H1 (cell line): ENCODE data around the gene AHRR. TPM values are rescaled to one million over a fixed set of nuclear protein-coding genes. Genes with fewer than 3 reads are reported as not detected.

Experiments
- CTCF ChIA-PET: fragments of 300-600 bp; sonication (Branson Sonifier 250); formaldehyde crosslinking; loops from one replicate; lab custom pipeline; 2021; ENCODE audit not compliant: partially characterized antibody; lab: Charles Lee
- POLR2A ChIA-PET: fragments of 300-600 bp; sonication (Branson Sonifier 250); formaldehyde crosslinking; loops from one replicate; lab custom pipeline; 2021; ENCODE audit warnings: inconsistent platforms; ENCODE audit not compliant: partially characterized antibody; lab: Charles Lee
- DNase-seq, 2 experiments: peaks; one replicate each; pipeline versions ENCODE4 v3.0.0 to v3.0.0-alpha.2; 2010 to 2022; ENCODE audit warnings: low spot score in 2 of 2, low read depth in 1 of 2, mixed read lengths in 1 of 2
- FAIRE-seq: peaks from 2 replicates; lab custom pipeline; 2011; peaks lifted over from hg19 to GRCh38; lab: Jason Lieb, UNC
- H2AFZ ChIP-seq: 2 replicates; pipeline ENCODE4 v1.8.1; 2012; ENCODE audit warnings: low read length, inconsistent platforms
- H2AK5ac ChIP-seq: 2 replicates; pipeline ENCODE4 v1.6.1; 2013; ENCODE audit warnings: low read depth, low read length
- H2BK120ac ChIP-seq: replicated peaks from 2 replicates; pipeline ENCODE3; 2013; ENCODE audit warnings: low read depth, low read length, inconsistent platforms
- H2BK12ac ChIP-seq: 2 replicates; pipeline ENCODE4 v1.6.1; 2013; ENCODE audit warnings: low read depth, low read length
- H2BK15ac ChIP-seq: 2 replicates; pipeline ENCODE4 v1.6.1; 2013; ENCODE audit warnings: low read length
- H2BK20ac ChIP-seq: 2 replicates; pipeline ENCODE4 v1.6.1; 2013; ENCODE audit warnings: low read length
- H2BK5ac ChIP-seq: 2 replicates; pipeline ENCODE4 v1.6.1; 2013; ENCODE audit warnings: low read depth, low read length
- H3K14ac ChIP-seq: 2 replicates; pipeline ENCODE4 v1.6.1; 2013; ENCODE audit warnings: inconsistent platforms; ENCODE audit not compliant: insufficient read length
- H3K18ac ChIP-seq: 2 replicates; pipeline ENCODE4 v1.6.1; 2013; ENCODE audit warnings: low read length; ENCODE audit errors: extremely low read depth
- H3K23ac ChIP-seq: 2 replicates; pipeline ENCODE4 v1.6.1; 2013; ENCODE audit warnings: inconsistent platforms; ENCODE audit not compliant: insufficient read length
- H3K23me2 ChIP-seq: 2 replicates; pipeline ENCODE4 v1.6.1; 2013; ENCODE audit warnings: low read depth, low read length
- H3K27ac ChIP-seq: 2 replicates; pipeline ENCODE4 v1.6.1; 2011; ENCODE audit warnings: low read depth, low read length, inconsistent platforms
- H3K27me3 ChIP-seq, 4 experiments: replicated peaks in 1 of 4; 1 replicate in 1 of 4; 2 replicates in 3 of 4; pipeline versions ENCODE4 v1.6.1 to v1.8.1; 2011 to 2013; ENCODE audit warnings: low read length in 3 of 4, mild to moderate bottlenecking in 3 of 4, inconsistent platforms in 2 of 4, mixed read lengths in 2 of 4, moderate library complexity in 1 of 4; ENCODE audit not compliant: control insufficient read depth in 3 of 4, insufficient read depth in 3 of 4; ENCODE audit errors: extremely low read depth in 1 of 4
- H3K36me3 ChIP-seq, 4 experiments: 2 replicates each; pipeline versions ENCODE4 v1.6.1 to v1.8.1; 2011 to 2013; ENCODE audit warnings: mild to moderate bottlenecking in 4 of 4, low read length in 3 of 4, moderate library complexity in 2 of 4, control low read depth in 1 of 4, inconsistent platforms in 1 of 4; ENCODE audit not compliant: insufficient read depth in 4 of 4, control insufficient read depth in 2 of 4
- H3K4ac ChIP-seq: replicated peaks from 2 replicates; pipeline ENCODE3; 2013; ENCODE audit warnings: low read length, low read depth, mixed read lengths, inconsistent platforms; ENCODE audit not compliant: insufficient read length
- H3K4me1 ChIP-seq, 4 experiments: replicated peaks in 1 of 4; 1 replicate in 1 of 4; 2 replicates in 3 of 4; pipeline versions ENCODE4 v1.6.1 to v1.8.1; 2011 to 2013; ENCODE audit warnings: low read length in 3 of 4, inconsistent platforms in 2 of 4, mixed read lengths in 1 of 4; ENCODE audit not compliant: insufficient read depth in 4 of 4, control insufficient read depth in 3 of 4
- H3K4me2 ChIP-seq, 2 experiments: 2 replicates each; pipeline versions ENCODE4 v1.6.1 to v1.8.1; 2011 to 2013; ENCODE audit warnings: low read depth in 2 of 2, low read length in 2 of 2, control low read depth in 1 of 2, inconsistent platforms in 1 of 2, mild to moderate bottlenecking in 1 of 2; ENCODE audit not compliant: insufficient read depth in 1 of 2
- H3K4me3 ChIP-seq, 4 experiments: fragments of 200-600, 300-600 bp in 1 of 4; sonication (generic), shearing (Covaris generic), sonication (Bioruptor Twin) in 1 of 4; 2 replicates each; pipeline versions ENCODE4 v1.5.1 to v1.8.1; 2011 to 2016; ENCODE audit warnings: low read length in 4 of 4, low read depth in 3 of 4, control low read depth in 2 of 4, inconsistent platforms in 2 of 4, mild to moderate bottlenecking in 2 of 4, mixed read lengths in 1 of 4, moderate library complexity in 1 of 4; ENCODE audit not compliant: insufficient read depth in 2 of 4; ENCODE audit errors: extremely low read depth in 1 of 4
- H3K56ac ChIP-seq: replicated peaks from 2 replicates; pipeline ENCODE3; 2013; ENCODE audit warnings: low read depth, mild to moderate bottlenecking, mixed read lengths, low read length, inconsistent platforms; ENCODE audit not compliant: insufficient read length
- H3K79me1 ChIP-seq: 2 replicates; pipeline ENCODE4 v1.6.1; 2013; ENCODE audit warnings: low read depth, low read length, control low read depth
- H3K79me2 ChIP-seq, 2 experiments: 2 replicates each; pipeline versions ENCODE4 v1.6.1 to v1.8.1; 2012 to 2013; ENCODE audit warnings: low read length in 2 of 2, mild to moderate bottlenecking in 2 of 2, inconsistent platforms in 1 of 2; ENCODE audit not compliant: insufficient read depth in 2 of 2, control insufficient read depth in 1 of 2
- H3K9ac ChIP-seq, 4 experiments: replicated peaks in 1 of 4; 1 replicate in 1 of 4; 2 replicates in 3 of 4; pipeline versions ENCODE4 v1.6.1 to v1.8.1; 2011 to 2013; ENCODE audit warnings: low read depth in 3 of 4, low read length in 3 of 4, control low read depth in 2 of 4, mild to moderate bottlenecking in 2 of 4, moderate library complexity in 2 of 4, inconsistent platforms in 1 of 4; ENCODE audit errors: extremely low read depth in 1 of 4
- H3K9me3 ChIP-seq, 2 experiments: 2 replicates each; pipeline versions ENCODE4 v1.6.1 to v1.8.1; 2012 to 2013; ENCODE audit warnings: mild to moderate bottlenecking in 2 of 2, moderate library complexity in 2 of 2, control low read depth in 1 of 2, inconsistent platforms in 1 of 2, low read depth in 1 of 2, low read length in 1 of 2, mixed read lengths in 1 of 2; ENCODE audit not compliant: insufficient read depth in 2 of 2
- H4K20me1 ChIP-seq, 2 experiments: replicated peaks in 1 of 2; 2 replicates each; pipeline versions ENCODE3 to v1.8.1; 2011 to 2013; ENCODE audit warnings: inconsistent platforms in 2 of 2, low read length in 2 of 2, mild to moderate bottlenecking in 1 of 2; ENCODE audit not compliant: insufficient read depth in 2 of 2, control insufficient read depth in 1 of 2
- H4K5ac ChIP-seq: 2 replicates; pipeline ENCODE4 v1.6.1; 2013; ENCODE audit warnings: low read length, low read depth, mixed read lengths, inconsistent platforms; ENCODE audit not compliant: insufficient read length
- H4K8ac ChIP-seq: 2 replicates; pipeline ENCODE4 v1.8.0; 2013; ENCODE audit warnings: mild to moderate bottlenecking, moderate library complexity, low read length, inconsistent platforms; ENCODE audit not compliant: insufficient read depth; ENCODE audit errors: extremely low read depth
- H4K91ac ChIP-seq: replicated peaks from 2 replicates; pipeline ENCODE3; 2013; ENCODE audit warnings: low read length, mixed read lengths, inconsistent platforms; ENCODE audit not compliant: insufficient read length
- CBX5 ChIP-seq: fragments of 300-800, 300-1000 bp; sonication (generic); IDR thresholded peaks from 2 replicates; pipeline ENCODE4 v1.7.1; 2016; ENCODE audit warnings: antibody characterized with exemption, low read length, low read depth
- CBX8 ChIP-seq: fragments of 300-800, 300-1000 bp; sonication (generic); IDR thresholded peaks from 2 replicates; pipeline ENCODE4 v1.7.1; 2016; ENCODE audit warnings: low read depth, low read length, borderline replicate concordance
- CEBPB ChIP-seq: IDR thresholded peaks from 2 replicates; pipeline ENCODE4 v1.6.1; 2012; ENCODE audit warnings: low read depth, low read length
- CHD1 ChIP-seq: IDR thresholded peaks from 2 replicates; pipeline ENCODE4 v1.6.1; 2012; ENCODE audit warnings: low read depth, low read length, improper control_type of control experiment
- EP300 ChIP-seq, 2 experiments: IDR thresholded peaks; 1 replicate in 1 of 2; 2 replicates in 1 of 2; pipeline ENCODE4 v1.6.1; 2011 to 2012; ENCODE audit warnings: low read depth in 2 of 2, low read length in 2 of 2, mild to moderate bottlenecking in 2 of 2, borderline replicate concordance in 1 of 2, inconsistent platforms in 1 of 2, moderate library complexity in 1 of 2
- RBBP5 ChIP-seq: IDR thresholded peaks from 2 replicates; pipeline ENCODE4 v1.7.1; 2012; ENCODE audit warnings: low read depth, mild to moderate bottlenecking, inconsistent platforms, low read length, moderate library complexity, borderline replicate concordance
- WGBS, 2 experiments: shearing (Covaris generic) in 1 of 2; methylation state at CpG; one replicate each; pipeline versions ENCODE4 v1.1.6 to v1.1.7; 2013 to 2015; ENCODE audit warnings: low lambda C conversion rate in 2 of 2, mixed read lengths in 2 of 2, inconsistent platforms in 1 of 2, low coverage in 1 of 2, missing lambda C conversion rate in 1 of 2; ENCODE audit not compliant: insufficient replicate concordance in 2 of 2, insufficient coverage in 1 of 2, insufficient read length in 1 of 2; ENCODE audit errors: extremely low coverage in 1 of 2, missing lambda C conversion rate in 1 of 2; 5-methylcytosine and 5-hydroxymethylcytosine counted together
- polyA plus RNA-seq, 7 experiments: library from polyadenylated mRNA; depleted of rRNA in 3 of 7; stranded (reverse) in 5 of 7; unstranded in 2 of 7; fragments of >200 nt in 5 of 7; fragments of 200-250 nt in 2 of 7; gene quantifications; 1 replicate in 5 of 7; 2 replicates in 1 of 7; 4 replicates in 1 of 7; pipeline versions ENCODE4 v1.2.1 to v1.2.3, GENCODE V29; 2011 to 2013; ENCODE audit warnings: missing spikeins in 2 of 7, mixed read lengths in 2 of 7
- total RNA-seq: library from RNA; stranded (reverse); fragmentation: NEBNext Ultra II Directional; extraction: Animal tissue kit (Norgen Biotek cat#: 25700); gene quantifications from 2 replicates; pipeline ENCODE4 v1.2.1, GENCODE V29; 2021

AHRR gene
- total and polyA plus RNA-seq, 2 of the 8 experiments (the other 6 are each of a cell fraction or from before 2014, with no cell fraction given): 0.41 to 0.80 TPM

DNA sequence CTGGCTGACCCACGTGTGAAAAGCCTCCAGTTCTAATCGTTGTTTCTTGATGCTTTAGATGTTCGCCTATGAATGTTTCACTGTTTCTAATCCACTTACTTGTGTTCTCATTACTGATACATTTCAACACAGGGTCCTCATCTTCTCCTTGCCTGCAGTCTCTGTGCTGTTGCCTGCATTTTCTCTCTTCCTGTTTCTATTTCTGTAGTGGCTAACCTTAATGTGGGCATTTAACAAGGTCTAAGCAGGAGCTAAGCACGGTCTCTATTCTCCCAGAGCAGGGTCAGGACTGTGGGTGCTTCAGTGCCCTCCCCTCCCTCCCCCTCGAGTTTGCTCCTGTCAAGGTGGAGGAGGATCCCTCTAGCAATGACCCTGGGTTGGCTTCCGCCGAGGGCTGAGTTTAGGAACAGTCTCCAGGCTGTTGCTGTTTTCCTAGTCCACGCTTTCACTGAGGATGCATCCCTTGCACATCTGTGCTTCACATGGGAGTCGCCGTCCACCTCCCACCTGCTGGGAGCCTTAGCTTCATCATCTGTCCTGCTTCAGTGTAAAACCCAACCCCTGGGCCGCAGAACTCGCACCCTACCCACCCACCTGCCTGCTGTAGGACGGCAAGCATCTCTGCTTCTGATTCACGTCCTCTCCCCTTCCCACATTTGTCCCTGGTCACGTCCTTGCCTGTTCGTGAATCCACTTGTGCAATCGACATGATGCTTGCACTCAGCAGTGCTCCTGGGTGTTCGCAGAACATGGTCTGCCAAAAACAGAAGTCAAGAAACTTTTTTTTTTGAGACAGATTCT is 119.1 kb downstream of the AHRR start:
- Histone ChIP-seq H3K79me1 (peaks cover 9% of the 10 kb centered on the region; the same call in 1 of the 2 replicates), H4K20me1 (peaks cover 2 to 5% of the 10 kb centered on the region in 2 experiments), H3K56ac (no peak overlapping the region), H4K5ac (no peak overlapping the region), H3K27me3 (peaks cover 0 to 4% (median 0%) of the 10 kb centered on the region in 4 experiments; a peak in 2 of 7 replicates), H3K4me2 (no peak overlapping the region), H2BK120ac (no peak overlapping the region), H3K4me1 (peaks cover 0 to 12% (median 8%) of the 10 kb centered on the region in 4 experiments; a peak in 5 of 7 replicates), H3K9me3 (no peaks in the 10 kb centered on the region), H2AFZ (no peak overlapping the region), H3K36me3 (no peaks in the 10 kb centered on the region), H2AK5ac (0 out of 2 replicates have a peak overlapping the region, but pooled peaks have one; percentile 11), H4K8ac (no peak overlapping the region; the same call in 1 of the 2 replicates), H2BK5ac (no peak overlapping the region), H3K4ac (no peak overlapping the region), H3K14ac (no peak overlapping the region), H3K79me2 (peaks cover 0 to 8% of the 10 kb centered on the region in 2 experiments; a peak in 1 of 4 replicates), H2BK20ac (no peak overlapping the region), H3K4me3 (no peak overlapping the region), H3K18ac (no peak overlapping the region), H2BK15ac (no peak overlapping the region), H3K23me2 (peaks cover 13% of the 10 kb centered on the region; the same call in 1 of the 2 replicates), H2BK12ac (no peak overlapping the region), H3K9ac (no peak overlapping the region), H3K23ac (no peak overlapping the region), H4K91ac (no peak overlapping the region), H3K27ac (no peak overlapping the region)
- CTCF ChIA-PET: interaction anchor here (0.6 to 1.9 kb wide), 6 partner anchors 7 to 455 kb away, joined by 3 to 7 read pairs (median 4); no protein-coding TSS in a partner anchor
- TF ChIP-seq RBBP5 (no peak), CBX5 (no peak), CHD1 (no peak), EP300 (IDR thresholded peaks at IDR 0.05; ENCODE audit: borderline replicate concordance in 1 of 2, low read depth in 2 of 2, low read length in 2 of 2) (no peak), CEBPB (no peak), CBX8 (no peak)
- WGBS, 2 experiments: 85% methylated on average over 17 of the region's 18 CpGs; no CpG with 5 or more reads in 1 of the 2 experiments
- FAIRE-seq (no peak), DNase-seq (no peak)
- POLR2A ChIA-PET: no interaction called here
